Measurements from ENCODE around the gene ELMOD3.

Gene ELMOD3

DNA sequence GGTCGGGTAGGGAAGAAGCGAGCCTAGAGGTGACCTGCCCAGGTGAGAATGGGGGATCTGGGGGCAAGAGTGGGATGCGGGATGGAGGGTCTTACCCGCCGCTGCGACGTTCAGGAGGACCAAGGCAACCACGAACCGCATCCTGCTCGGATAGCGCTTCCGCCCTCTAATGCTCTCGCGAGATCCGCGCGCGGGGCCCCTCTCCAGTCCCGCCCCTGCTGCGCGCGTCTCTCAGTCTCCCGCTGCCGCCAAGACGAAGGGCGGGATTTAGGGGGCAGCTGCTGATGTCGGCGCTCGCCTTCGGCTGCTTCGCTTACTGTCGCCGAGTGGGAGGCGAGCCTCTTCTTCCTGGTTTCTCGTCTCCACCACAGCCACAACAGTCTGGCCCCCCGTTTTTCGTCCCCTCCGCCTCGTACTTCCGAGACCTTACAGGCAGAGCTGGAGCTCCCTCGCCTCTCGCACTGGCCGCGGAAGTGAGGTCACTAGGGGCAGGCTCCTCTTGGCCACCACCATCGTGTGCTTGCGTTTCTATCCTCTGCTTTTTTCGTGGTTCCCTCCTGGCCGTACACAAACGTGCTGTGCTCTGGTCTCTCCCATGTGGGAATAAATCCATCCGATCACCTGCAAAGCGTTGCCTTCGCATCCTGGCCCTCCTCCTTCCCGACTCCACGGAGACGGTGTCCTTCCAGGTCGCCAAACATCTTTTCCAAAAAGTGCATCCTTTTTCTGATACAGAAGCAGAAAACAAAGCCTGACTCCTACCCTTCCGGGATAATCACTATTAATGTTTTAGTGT is 26.5 kb upstream of the ELMOD3 start, which contains the start of gene TGOLN2 (continued):
- TF ChIP-seq, protein P1, sequence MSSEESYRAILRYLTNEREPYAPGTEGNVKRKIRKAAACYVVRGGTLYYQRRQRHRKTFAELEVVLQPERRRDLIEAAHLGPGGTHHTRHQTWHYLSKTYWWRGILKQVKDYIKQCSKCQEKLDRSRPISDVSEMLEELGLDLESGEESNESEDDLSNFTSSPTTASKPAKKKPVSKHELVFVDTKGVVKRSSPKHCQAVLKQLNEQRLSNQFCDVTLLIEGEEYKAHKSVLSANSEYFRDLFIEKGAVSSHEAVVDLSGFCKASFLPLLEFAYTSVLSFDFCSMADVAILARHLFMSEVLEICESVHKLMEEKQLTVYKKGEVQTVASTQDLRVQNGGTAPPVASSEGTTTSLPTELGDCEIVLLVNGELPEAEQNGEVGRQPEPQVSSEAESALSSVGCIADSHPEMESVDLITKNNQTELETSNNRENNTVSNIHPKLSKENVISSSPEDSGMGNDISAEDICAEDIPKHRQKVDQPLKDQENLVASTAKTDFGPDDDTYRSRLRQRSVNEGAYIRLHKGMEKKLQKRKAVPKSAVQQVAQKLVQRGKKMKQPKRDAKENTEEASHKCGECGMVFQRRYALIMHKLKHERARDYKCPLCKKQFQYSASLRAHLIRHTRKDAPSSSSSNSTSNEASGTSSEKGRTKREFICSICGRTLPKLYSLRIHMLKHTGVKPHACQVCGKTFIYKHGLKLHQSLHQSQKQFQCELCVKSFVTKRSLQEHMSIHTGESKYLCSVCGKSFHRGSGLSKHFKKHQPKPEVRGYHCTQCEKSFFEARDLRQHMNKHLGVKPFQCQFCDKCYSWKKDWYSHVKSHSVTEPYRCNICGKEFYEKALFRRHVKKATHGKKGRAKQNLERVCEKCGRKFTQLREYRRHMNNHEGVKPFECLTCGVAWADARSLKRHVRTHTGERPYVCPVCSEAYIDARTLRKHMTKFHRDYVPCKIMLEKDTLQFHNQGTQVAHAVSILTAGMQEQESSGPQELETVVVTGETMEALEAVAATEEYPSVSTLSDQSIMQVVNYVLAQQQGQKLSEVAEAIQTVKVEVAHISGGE (tag by site-specific recombination; conservative IDR thresholded peaks at IDR 0.05; ENCODE audit: low read depth): peak; percentile 89
- no peak for TF ChIP-seq ZBTB8A (tag by site-specific recombination; IDR thresholded peaks at IDR 0.05)
- TF ChIP-seq, protein P2, sequence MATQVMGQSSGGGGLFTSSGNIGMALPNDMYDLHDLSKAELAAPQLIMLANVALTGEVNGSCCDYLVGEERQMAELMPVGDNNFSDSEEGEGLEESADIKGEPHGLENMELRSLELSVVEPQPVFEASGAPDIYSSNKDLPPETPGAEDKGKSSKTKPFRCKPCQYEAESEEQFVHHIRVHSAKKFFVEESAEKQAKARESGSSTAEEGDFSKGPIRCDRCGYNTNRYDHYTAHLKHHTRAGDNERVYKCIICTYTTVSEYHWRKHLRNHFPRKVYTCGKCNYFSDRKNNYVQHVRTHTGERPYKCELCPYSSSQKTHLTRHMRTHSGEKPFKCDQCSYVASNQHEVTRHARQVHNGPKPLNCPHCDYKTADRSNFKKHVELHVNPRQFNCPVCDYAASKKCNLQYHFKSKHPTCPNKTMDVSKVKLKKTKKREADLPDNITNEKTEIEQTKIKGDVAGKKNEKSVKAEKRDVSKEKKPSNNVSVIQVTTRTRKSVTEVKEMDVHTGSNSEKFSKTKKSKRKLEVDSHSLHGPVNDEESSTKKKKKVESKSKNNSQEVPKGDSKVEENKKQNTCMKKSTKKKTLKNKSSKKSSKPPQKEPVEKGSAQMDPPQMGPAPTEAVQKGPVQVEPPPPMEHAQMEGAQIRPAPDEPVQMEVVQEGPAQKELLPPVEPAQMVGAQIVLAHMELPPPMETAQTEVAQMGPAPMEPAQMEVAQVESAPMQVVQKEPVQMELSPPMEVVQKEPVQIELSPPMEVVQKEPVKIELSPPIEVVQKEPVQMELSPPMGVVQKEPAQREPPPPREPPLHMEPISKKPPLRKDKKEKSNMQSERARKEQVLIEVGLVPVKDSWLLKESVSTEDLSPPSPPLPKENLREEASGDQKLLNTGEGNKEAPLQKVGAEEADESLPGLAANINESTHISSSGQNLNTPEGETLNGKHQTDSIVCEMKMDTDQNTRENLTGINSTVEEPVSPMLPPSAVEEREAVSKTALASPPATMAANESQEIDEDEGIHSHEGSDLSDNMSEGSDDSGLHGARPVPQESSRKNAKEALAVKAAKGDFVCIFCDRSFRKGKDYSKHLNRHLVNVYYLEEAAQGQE (tag by site-specific recombination; IDR thresholded peaks at IDR 0.05): no peak; the same call in 1 of the 2 replicates
- TF ChIP-seq ZNF174 (tag by site-specific recombination; IDR thresholded peaks at IDR 0.05): no peak
- peak; percentile 34 for TF ChIP-seq SCRT2 (tag by site-specific recombination; IDR thresholded peaks at IDR 0.05)
- TF ChIP-seq, protein P3, sequence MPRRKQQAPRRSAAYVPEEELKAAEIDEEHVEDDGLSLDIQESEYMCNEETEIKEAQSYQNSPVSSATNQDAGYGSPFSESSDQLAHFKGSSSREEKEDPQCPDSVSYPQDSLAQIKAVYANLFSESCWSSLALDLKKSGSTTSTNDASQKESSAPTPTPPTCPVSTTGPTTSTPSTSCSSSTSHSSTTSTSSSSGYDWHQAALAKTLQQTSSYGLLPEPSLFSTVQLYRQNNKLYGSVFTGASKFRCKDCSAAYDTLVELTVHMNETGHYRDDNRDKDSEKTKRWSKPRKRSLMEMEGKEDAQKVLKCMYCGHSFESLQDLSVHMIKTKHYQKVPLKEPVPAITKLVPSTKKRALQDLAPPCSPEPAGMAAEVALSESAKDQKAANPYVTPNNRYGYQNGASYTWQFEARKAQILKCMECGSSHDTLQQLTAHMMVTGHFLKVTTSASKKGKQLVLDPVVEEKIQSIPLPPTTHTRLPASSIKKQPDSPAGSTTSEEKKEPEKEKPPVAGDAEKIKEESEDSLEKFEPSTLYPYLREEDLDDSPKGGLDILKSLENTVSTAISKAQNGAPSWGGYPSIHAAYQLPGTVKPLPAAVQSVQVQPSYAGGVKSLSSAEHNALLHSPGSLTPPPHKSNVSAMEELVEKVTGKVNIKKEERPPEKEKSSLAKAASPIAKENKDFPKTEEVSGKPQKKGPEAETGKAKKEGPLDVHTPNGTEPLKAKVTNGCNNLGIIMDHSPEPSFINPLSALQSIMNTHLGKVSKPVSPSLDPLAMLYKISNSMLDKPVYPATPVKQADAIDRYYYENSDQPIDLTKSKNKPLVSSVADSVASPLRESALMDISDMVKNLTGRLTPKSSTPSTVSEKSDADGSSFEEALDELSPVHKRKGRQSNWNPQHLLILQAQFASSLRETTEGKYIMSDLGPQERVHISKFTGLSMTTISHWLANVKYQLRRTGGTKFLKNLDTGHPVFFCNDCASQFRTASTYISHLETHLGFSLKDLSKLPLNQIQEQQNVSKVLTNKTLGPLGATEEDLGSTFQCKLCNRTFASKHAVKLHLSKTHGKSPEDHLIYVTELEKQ (tag by site-specific recombination; IDR thresholded peaks at IDR 0.05; ENCODE audit: borderline replicate concordance): no peak
- no peak for TF ChIP-seq ZNF768 (tag by site-specific recombination; IDR thresholded peaks at IDR 0.05)
- no peak for TF ChIP-seq GFI1B (tag by site-specific recombination; IDR thresholded peaks at IDR 0.05)
- TF ChIP-seq, protein P4, sequence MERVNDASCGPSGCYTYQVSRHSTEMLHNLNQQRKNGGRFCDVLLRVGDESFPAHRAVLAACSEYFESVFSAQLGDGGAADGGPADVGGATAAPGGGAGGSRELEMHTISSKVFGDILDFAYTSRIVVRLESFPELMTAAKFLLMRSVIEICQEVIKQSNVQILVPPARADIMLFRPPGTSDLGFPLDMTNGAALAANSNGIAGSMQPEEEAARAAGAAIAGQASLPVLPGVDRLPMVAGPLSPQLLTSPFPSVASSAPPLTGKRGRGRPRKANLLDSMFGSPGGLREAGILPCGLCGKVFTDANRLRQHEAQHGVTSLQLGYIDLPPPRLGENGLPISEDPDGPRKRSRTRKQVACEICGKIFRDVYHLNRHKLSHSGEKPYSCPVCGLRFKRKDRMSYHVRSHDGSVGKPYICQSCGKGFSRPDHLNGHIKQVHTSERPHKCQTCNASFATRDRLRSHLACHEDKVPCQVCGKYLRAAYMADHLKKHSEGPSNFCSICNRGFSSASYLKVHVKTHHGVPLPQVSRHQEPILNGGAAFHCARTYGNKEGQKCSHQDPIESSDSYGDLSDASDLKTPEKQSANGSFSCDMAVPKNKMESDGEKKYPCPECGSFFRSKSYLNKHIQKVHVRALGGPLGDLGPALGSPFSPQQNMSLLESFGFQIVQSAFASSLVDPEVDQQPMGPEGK (tag by site-specific recombination; IDR thresholded peaks at IDR 0.05): peak; percentile 86
- peak; percentile 29; the same call in 1 of the 2 replicates for TF ChIP-seq YY2 (tag by site-specific recombination; IDR thresholded peaks at IDR 0.05)
- TF ChIP-seq ZNF394 (tag by site-specific recombination; IDR thresholded peaks at IDR 0.05; ENCODE audit: borderline replicate concordance): peak; percentile 62; the same call in 1 of the 2 replicates
- TF ChIP-seq ZNF2 (tag by site-specific recombination; IDR thresholded peaks at IDR 0.05): peak; percentile 68; the same call in 1 of the 2 replicates
- TF ChIP-seq ZNF335 (tag by site-specific recombination; conservative IDR thresholded peaks at IDR 0.05): peak; percentile 97
- TF ChIP-seq ZNF391 (tag by site-specific recombination; IDR thresholded peaks at IDR 0.05; ENCODE audit: borderline replicate concordance, low read depth): peak; percentile 67; the same call in 1 of the 2 replicates
- TF ChIP-seq ZNF146 (tag by site-specific recombination; IDR thresholded peaks at IDR 0.05): no peak
- no peak for TF ChIP-seq ZNF354C (tag by site-specific recombination; IDR thresholded peaks at IDR 0.05; ENCODE audit: borderline replicate concordance, low read depth)
- TF ChIP-seq, protein P5, sequence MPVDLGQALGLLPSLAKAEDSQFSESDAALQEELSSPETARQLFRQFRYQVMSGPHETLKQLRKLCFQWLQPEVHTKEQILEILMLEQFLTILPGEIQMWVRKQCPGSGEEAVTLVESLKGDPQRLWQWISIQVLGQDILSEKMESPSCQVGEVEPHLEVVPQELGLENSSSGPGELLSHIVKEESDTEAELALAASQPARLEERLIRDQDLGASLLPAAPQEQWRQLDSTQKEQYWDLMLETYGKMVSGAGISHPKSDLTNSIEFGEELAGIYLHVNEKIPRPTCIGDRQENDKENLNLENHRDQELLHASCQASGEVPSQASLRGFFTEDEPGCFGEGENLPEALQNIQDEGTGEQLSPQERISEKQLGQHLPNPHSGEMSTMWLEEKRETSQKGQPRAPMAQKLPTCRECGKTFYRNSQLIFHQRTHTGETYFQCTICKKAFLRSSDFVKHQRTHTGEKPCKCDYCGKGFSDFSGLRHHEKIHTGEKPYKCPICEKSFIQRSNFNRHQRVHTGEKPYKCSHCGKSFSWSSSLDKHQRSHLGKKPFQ (tag by site-specific recombination; IDR thresholded peaks at IDR 0.05): no peak
- TF ChIP-seq ZNF555 (tag by site-specific recombination; conservative IDR thresholded peaks at IDR 0.05): no peak
- no peak for TF ChIP-seq ZNF624 (tag by site-specific recombination; IDR thresholded peaks at IDR 0.05)
- TF ChIP-seq, protein P6, sequence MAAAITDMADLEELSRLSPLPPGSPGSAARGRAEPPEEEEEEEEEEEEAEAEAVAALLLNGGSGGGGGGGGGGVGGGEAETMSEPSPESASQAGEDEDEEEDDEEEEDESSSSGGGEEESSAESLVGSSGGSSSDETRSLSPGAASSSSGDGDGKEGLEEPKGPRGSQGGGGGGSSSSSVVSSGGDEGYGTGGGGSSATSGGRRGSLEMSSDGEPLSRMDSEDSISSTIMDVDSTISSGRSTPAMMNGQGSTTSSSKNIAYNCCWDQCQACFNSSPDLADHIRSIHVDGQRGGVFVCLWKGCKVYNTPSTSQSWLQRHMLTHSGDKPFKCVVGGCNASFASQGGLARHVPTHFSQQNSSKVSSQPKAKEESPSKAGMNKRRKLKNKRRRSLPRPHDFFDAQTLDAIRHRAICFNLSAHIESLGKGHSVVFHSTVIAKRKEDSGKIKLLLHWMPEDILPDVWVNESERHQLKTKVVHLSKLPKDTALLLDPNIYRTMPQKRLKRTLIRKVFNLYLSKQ (tag by site-specific recombination; IDR thresholded peaks at IDR 0.05; ENCODE audit: borderline replicate concordance): no peak
- no peak for TF ChIP-seq ZNF133 (tag by site-specific recombination; IDR thresholded peaks at IDR 0.05)
- no peak for TF ChIP-seq ZFP3 (tag by site-specific recombination; IDR thresholded peaks at IDR 0.05; ENCODE audit: low read depth)
- TF ChIP-seq ZNF514 (tag by site-specific recombination; IDR thresholded peaks at IDR 0.05): no peak

Data from HEK293 (cell line).